ENCODE measurements around the gene ELF2.
"Not testable (repeated sequence)": the region's sequence is repeated elsewhere in the genome, so short reads cannot be mapped to it uniquely, and the experiment has no call there.

ELF2 gene

DNA sequence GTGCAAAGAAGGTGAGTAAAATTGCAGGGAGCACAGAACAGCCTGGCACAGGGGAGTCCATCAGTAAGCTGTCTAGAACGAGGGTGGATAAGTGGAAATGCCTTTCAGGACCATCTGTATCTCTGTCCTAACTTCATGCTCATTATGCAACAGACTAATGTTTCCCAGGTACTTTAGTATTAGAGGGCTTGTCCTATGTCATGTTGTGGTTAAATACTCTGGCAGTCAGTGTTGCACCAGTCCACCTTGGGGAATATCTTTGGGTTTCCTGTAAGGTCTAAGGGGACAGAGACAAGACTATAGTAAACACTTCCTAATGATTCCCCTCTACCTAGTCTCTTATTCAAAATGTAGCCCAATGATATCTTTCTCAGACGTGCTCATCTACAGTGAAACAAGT is 140.1 kb downstream of the ELF2 start:
- peaks cover 95% of the 10 kb centered on the region for H3K79me2 ChIP-seq (ENCODE audit: control insufficient read depth, low read length)
- peaks cover 21% of the 10 kb centered on the region for H3K4me1 ChIP-seq (ENCODE audit: control insufficient read depth, low read length)
- no peaks in the 10 kb centered on the region for H3K9me3 ChIP-seq (ENCODE audit: control insufficient read depth, insufficient read depth, low read length)
- H3K4me2 ChIP-seq (ENCODE audit: low read length), result no peak overlapping the region
- no peak overlapping the region for H3K4me3 ChIP-seq (ENCODE audit: low read length)
- H3K9me2 ChIP-seq (replicated peaks; ENCODE audit: control insufficient read depth, low read length), result no peaks in the 10 kb centered on the region
- 0 out of 2 replicates have a peak, but pooled peaks cover 8% of the 10 kb centered on the region for H4K20me1 ChIP-seq (ENCODE audit: control insufficient read depth, insufficient read depth, low read depth, low read length)
- H3K27me3 ChIP-seq (ENCODE audit: control insufficient read depth, low read length), result no peaks in the 10 kb centered on the region
- TF ChIP-seq, protein P1, sequence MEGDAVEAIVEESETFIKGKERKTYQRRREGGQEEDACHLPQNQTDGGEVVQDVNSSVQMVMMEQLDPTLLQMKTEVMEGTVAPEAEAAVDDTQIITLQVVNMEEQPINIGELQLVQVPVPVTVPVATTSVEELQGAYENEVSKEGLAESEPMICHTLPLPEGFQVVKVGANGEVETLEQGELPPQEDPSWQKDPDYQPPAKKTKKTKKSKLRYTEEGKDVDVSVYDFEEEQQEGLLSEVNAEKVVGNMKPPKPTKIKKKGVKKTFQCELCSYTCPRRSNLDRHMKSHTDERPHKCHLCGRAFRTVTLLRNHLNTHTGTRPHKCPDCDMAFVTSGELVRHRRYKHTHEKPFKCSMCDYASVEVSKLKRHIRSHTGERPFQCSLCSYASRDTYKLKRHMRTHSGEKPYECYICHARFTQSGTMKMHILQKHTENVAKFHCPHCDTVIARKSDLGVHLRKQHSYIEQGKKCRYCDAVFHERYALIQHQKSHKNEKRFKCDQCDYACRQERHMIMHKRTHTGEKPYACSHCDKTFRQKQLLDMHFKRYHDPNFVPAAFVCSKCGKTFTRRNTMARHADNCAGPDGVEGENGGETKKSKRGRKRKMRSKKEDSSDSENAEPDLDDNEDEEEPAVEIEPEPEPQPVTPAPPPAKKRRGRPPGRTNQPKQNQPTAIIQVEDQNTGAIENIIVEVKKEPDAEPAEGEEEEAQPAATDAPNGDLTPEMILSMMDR (IDR thresholded peaks at IDR 0.05; ENCODE audit: low read depth, low read length, poor library complexity, severe bottlenecking), result no peak
- TF ChIP-seq EZH2phosphoT487 (IDR thresholded peaks at IDR 0.05; ENCODE audit: borderline replicate concordance, low read length), result no peak
- H3K27ac ChIP-seq (ENCODE audit: low read depth, low read length), result no peak overlapping the region
- H3K36me3 ChIP-seq (ENCODE audit: control insufficient read depth, low read length), result peaks cover 26% of the 10 kb centered on the region
- peaks cover 9% of the 10 kb centered on the region for H3F3A ChIP-seq (ENCODE audit: control insufficient read depth, insufficient read depth)

DNA sequence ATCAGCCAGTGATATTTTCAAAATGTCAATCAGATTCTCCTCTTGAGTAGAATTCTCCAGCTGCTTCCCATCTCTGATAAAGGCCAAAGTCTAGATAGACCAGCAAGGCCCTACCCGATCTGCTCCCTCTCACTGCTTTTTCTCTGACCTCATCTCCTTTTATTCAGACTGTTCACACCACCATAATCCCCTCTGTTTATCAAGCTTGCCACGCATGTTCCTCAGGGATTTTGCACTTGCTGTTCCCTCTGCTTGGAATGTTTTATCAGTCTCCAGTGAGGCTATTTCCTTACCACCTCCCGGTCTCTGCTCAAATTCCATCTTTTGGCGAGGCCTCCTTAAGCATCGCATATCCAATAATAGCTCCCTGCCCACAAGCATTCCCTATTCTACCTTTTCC is 141.4 kb downstream of the ELF2 start:
- Histone ChIP-seq H3K79me2 (ENCODE audit: control insufficient read depth, low read length) (peaks cover 95% of the 10 kb centered on the region), H3K36me3 (ENCODE audit: control insufficient read depth, low read length) (peaks cover 23% of the 10 kb centered on the region), H3K27me3 (ENCODE audit: control insufficient read depth, low read length) (no peaks in the 10 kb centered on the region), H4K20me1 (ENCODE audit: control insufficient read depth, insufficient read depth, low read depth, low read length) (peaks cover 14% of the 10 kb centered on the region; the same call in 1 of the 2 replicates), H3K9me3 (ENCODE audit: control insufficient read depth, insufficient read depth, low read length) (no peaks in the 10 kb centered on the region), H3F3A (ENCODE audit: control insufficient read depth, insufficient read depth) (peaks cover 7% of the 10 kb centered on the region), H3K4me1 (ENCODE audit: control insufficient read depth, low read length) (peaks cover 15% of the 10 kb centered on the region), H3K4me3 (ENCODE audit: low read length) (no peak overlapping the region), H3K9me2 (replicated peaks; ENCODE audit: control insufficient read depth, low read length) (no peaks in the 10 kb centered on the region), H3K4me2 (ENCODE audit: low read length) (no peak overlapping the region), H3K27ac (ENCODE audit: low read depth, low read length) (no peak overlapping the region)
- TF ChIP-seq, protein P1 (IDR thresholded peaks at IDR 0.05; ENCODE audit: low read depth, low read length, poor library complexity, severe bottlenecking), result no peak
- TF ChIP-seq EZH2phosphoT487 (IDR thresholded peaks at IDR 0.05; ENCODE audit: borderline replicate concordance, low read length), result no peak

DNA sequence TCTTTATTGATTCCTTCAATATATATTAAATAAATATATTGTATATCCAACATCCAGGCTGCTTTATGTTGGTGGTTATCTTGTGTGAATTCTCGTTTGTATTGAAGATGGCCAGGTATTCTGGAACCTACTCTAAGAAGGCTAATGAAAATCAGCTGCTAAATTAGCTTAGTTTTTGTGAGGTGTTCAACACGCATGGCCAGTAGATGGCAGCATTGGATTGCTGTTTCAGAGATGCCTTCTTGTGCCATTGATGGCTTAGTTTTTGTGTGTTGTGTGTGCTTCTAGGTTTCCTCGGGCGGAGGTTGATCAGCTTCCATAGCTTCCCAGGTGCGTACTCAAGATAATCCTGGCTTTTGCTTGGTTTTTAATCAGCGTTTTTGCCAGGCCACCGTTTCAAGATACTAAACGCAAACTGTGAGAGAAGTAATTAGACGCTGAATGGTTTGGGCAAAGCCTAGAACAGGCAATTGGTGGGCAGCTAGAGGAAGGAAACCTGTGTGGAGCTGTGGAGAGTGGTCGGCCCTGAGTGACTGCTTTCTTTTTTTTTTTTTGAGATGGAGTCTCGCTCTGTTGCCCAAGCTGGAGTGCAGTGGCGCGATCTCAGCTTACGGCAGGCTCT is 146.3 kb downstream of the ELF2 start:
- Histone ChIP-seq H3K9me2 (replicated peaks; ENCODE audit: control insufficient read depth, low read length) (no peaks in the 10 kb centered on the region), H4K20me1 (ENCODE audit: control insufficient read depth, insufficient read depth, low read depth, low read length) (peaks cover 16% of the 10 kb centered on the region; the same call in 1 of the 2 replicates), H3K27me3 (ENCODE audit: control insufficient read depth, low read length) (no peaks in the 10 kb centered on the region), H3K4me3 (ENCODE audit: low read length) (no peak overlapping the region), H3K4me2 (ENCODE audit: low read length) (no peak overlapping the region), H3K9me3 (ENCODE audit: control insufficient read depth, insufficient read depth, low read length) (no peaks in the 10 kb centered on the region), H3K4me1 (ENCODE audit: control insufficient read depth, low read length) (peaks cover 10% of the 10 kb centered on the region), H3K36me3 (ENCODE audit: control insufficient read depth, low read length) (peaks cover 11% of the 10 kb centered on the region; the same call in 1 of the 2 replicates), H3K79me2 (ENCODE audit: control insufficient read depth, low read length) (peaks cover 94% of the 10 kb centered on the region), H3K27ac (ENCODE audit: low read depth, low read length) (no peak overlapping the region), H3F3A (ENCODE audit: control insufficient read depth, insufficient read depth) (peaks cover 16% of the 10 kb centered on the region)
- TF ChIP-seq, protein P1 (IDR thresholded peaks at IDR 0.05; ENCODE audit: low read depth, low read length, poor library complexity, severe bottlenecking), result peak; percentile 77
- no peak for TF ChIP-seq EZH2phosphoT487 (IDR thresholded peaks at IDR 0.05; ENCODE audit: borderline replicate concordance, low read length)

DNA sequence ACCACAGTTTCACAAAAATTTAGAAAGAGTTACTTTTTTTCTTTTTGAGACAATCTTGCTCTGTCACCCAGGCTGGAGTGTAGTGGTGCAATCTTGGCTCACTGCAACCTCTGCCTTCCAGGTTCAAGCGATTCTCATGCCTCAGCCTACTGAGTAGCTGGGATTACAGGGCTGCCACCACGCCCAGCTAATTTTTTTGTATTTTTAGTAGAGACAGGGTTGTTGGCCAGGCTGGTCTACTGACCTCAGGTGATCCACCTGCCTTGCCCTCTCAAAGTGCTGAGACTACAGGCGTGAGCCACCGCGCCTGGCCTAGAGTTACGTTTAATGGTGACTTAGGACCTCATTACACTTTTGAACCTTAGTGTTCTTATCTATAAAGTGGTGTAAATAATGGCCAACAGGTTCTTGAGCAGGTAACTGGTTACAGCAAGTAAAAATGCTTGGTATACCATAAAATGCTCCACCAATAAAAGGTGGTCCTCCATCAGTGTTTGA is 147.1 kb downstream of the ELF2 start:
- H3K9me3 ChIP-seq (ENCODE audit: control insufficient read depth, insufficient read depth, low read length); H3K4me2 ChIP-seq (ENCODE audit: low read length); H3K27me3 ChIP-seq (ENCODE audit: control insufficient read depth, low read length); H3K9me2 ChIP-seq (replicated peaks; ENCODE audit: control insufficient read depth, low read length); H3K36me3 ChIP-seq (ENCODE audit: control insufficient read depth, low read length); H3K4me3 ChIP-seq (ENCODE audit: low read length); H3K27ac ChIP-seq (ENCODE audit: low read depth, low read length): not testable (repeated sequence)
- Histone ChIP-seq H3K79me2 (ENCODE audit: control insufficient read depth, low read length) (peaks cover 94% of the 10 kb centered on the region), H4K20me1 (ENCODE audit: control insufficient read depth, insufficient read depth, low read depth, low read length) (peaks cover 18% of the 10 kb centered on the region; the same call in 1 of the 2 replicates), H3K4me1 (ENCODE audit: control insufficient read depth, low read length) (peaks cover 10% of the 10 kb centered on the region), H3F3A (ENCODE audit: control insufficient read depth, insufficient read depth) (peaks cover 16% of the 10 kb centered on the region)
